HG02970 (cell line): ENCODE results near the gene MAGEB6B.
"Not testable (repeated sequence)": the region's sequence is repeated elsewhere in the genome, so short reads cannot be mapped to it uniquely, and the experiment has no call there.

Experiments used
- ATAC-seq: cut with Tn5 transposase; IDR thresholded peaks from one replicate; pipeline ENCODE4 v1.9.1; 2021; ENCODE audit warnings: mild to moderate bottlenecking, moderate library complexity, moderate number of reproducible peaks; ENCODE audit not compliant: unreplicated experiment, low FRiP score

The MAGEB6B gene

DNA sequence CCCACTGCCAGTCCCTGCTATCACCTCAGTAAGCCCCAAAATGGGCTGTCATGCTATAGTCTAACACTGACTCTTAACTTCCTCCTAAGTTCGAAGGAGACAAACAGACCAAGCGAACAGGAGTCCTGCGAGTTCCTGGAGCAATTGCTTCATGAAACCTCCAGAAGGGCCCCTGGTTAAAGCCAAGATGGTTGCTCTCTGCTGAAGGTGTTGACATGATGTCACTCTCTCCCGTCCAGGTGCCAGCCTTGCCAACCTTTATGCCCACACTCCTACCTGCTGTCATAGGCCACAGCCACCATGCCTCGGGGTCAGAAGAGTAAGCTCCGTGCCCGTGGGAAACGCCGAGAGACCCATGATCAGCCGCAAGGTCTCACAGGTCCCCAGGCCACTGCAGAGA is at the start of gene MAGEB6B:
Gene MAGEB6B, plus strand, starts transcription at position 301 of the 400 bp plus-strand sequence. Its CDS starts 0 bp downstream, at position 301.
- no peak for ATAC-seq

DNA sequence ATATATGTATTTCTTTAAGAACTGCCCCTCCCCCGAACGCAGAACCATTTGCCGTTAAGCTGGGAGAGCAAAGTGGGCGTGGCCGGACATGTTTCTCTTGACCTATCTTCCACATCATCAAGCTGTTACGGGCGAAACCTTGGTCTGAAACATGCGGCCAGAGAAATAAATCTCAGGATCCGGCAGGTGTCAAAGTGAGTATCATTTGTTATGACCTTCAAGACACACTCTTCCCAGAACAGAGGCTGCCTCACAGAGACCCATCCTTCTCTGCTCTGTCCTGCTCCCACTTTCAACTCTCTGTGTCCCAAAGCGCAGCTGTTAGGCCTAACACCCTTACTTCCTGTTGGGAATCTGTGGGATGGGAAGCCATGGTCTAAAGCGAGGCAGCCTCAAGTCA is 22.1 kb upstream of the MAGEB6B start, which contains the start of gene MAGEB18:
Gene MAGEB18, plus strand, starts transcription at position 70 of the 400 bp plus-strand sequence. CDS start 643 bp downstream, outside the sequence.
- ATAC-seq = no peak

DNA sequence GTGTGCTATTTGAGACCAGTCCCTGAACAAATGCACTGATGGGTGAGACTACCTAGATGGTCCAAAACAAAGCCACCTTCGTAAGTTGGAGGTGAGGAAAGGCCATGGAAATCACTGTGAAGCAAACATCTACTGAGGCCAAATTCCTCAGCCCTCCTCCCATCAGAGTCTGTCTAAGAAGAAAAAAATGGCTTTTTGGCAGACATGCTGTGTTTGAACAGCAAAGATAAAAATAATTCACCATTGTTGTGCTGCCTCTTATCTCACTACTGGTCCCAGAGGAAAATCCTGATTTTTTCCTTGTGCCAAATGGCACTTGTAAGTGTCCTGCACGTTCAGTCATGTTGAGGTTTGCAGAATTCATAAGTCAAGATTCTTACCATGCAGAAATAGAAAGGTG is 14.4 kb upstream of the MAGEB6B start:
- no peak for ATAC-seq

GRCh38 chrX:26192204-26192603 is 31.8 kb downstream of the MAGEB6B start, which contains the start of gene MAGEB6:
TSS of gene MAGEB6 (plus strand) at chrX:26192440. CDS start at chrX:26193847, 1,407 bp downstream.
- no peak for ATAC-seq

GRCh38 chrX:26203561-26203960 is 43.2 kb downstream of the MAGEB6B start:
- ATAC-seq = no peak

DNA sequence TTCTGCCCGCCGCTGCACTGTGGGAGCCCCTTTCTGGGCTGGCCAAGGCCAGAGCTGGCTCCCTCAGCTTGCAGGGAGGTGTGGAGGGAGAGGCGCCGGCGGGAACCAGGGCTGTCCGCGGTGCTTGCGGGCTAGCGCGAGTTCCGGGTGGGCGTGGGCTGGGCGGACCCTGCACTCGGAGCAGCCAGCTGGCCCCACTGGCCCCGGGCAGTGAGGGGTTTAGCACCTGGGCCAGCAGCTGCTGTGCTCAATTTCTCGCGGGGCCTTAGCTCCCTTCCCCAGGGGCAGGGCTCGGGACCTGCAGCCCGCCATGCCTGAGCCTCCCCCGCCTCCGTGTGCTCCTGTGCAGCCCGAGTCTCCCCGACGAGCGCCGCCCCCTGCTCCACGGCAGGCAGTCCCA is 44.3 kb downstream of the MAGEB6B start:
- ATAC-seq = not testable (repeated sequence)

DNA sequence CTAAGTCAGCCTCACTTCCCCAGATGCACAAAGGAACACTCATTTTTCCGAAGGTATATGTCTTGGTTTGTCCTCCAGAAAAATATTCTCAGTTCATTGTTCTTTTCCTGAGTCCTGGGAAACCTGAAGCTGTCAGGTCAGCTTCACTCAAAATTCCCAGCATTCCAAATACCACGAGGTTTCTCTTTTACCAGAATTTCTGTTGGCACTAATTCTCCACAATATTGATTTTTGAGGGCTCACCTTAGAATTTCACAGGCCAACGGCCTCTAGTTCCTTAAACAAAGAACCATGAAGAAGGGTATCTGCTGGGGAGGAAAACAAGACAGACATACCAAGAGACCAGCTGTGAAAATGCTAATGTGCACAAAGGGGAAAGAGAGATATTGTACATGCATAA is 47.6 kb downstream of the MAGEB6B start:
- no peak for ATAC-seq
